ENCODE measurements around the gene XRCC3.
"Not testable (repeated sequence)": the region's sequence is repeated elsewhere in the genome, so short reads cannot be mapped to it uniquely, and the experiment has no call there.

Gene XRCC3

GRCh38 chr14:103659631-103660030 lies 55.6 kb downstream of the XRCC3 start:
- DNase-seq: no peak

GRCh38 chr14:103657471-103657870 lies 57.8 kb downstream of the XRCC3 start:
- DNase-seq: peak; percentile 37

GRCh38 chr14:103656756-103657133 lies 58.5 kb downstream of the XRCC3 start:
- no peak for DNase-seq

- DNase-seq: no peak
Measured at GRCh38 chr14:103656031-103656755, 59.1 kb downstream of the XRCC3 start.

GRCh38 chr14:103654619-103655018 lies 60.6 kb downstream of the XRCC3 start:
- no peak for DNase-seq

- no peak for DNase-seq
Measured at GRCh38 chr14:103653805-103654204, 61.4 kb downstream of the XRCC3 start.

- DNase-seq: not testable (repeated sequence)
Measured at GRCh38 chr14:103653336-103653735, 61.9 kb downstream of the XRCC3 start.

GRCh38 chr14:103652806-103653205 lies 62.4 kb downstream of the XRCC3 start:
- no peak for DNase-seq

- no peak for DNase-seq
Measured at GRCh38 chr14:103651585-103651984, 63.7 kb downstream of the XRCC3 start.

GRCh38 chr14:103650213-103650612 lies 65.0 kb downstream of the XRCC3 start:
- no peak for DNase-seq

GRCh38 chr14:103649001-103649400 lies 66.2 kb downstream of the XRCC3 start:
- DNase-seq: no peak
